HG03442 (cell line): Measurements from ENCODE around the gene PREB.

Experiments
- ATAC-seq: cut with Tn5 transposase; IDR thresholded peaks from one replicate; pipeline ENCODE4 v1.9.1; 2021; ENCODE audit warnings: mild to moderate bottlenecking, moderate library complexity; ENCODE audit not compliant: unreplicated experiment

Gene PREB

DNA sequence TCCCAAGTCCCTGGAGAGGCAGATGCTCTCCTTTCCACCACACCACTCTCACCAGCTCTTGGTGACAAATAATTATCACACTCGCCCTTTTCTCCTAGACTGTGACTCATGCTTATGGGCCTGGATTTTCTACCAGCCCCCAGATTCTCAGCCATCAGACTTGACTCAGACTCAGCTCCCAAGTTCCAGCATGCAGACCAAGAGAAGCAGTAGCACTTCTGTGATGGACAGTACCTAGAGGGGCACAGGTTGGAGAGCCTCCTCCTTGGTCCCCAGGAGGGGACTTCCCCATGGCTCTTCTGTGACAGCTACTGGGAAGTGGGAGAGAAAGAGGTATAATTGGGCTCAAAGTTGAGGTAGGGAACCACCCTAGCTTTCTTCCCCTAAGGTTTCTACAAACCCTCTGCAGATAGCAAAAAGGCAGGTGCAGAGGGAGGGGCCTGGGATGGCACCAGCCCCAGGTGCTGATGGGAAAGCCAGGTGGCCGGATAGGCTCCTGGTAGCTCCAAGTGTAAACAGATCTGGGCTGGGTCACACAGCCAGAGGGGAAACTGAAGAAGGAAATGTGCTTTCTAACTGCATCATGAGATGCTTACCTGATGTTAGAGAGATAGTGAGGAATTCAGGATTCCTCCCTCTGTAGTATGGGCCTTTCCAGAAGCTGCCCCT lies 18.5 kb upstream of the PREB start:
- ATAC-seq: no peak

- no peak for ATAC-seq
Measured at GRCh38 chr2:27152102-27152795, 17.8 kb upstream of the PREB start.

DNA sequence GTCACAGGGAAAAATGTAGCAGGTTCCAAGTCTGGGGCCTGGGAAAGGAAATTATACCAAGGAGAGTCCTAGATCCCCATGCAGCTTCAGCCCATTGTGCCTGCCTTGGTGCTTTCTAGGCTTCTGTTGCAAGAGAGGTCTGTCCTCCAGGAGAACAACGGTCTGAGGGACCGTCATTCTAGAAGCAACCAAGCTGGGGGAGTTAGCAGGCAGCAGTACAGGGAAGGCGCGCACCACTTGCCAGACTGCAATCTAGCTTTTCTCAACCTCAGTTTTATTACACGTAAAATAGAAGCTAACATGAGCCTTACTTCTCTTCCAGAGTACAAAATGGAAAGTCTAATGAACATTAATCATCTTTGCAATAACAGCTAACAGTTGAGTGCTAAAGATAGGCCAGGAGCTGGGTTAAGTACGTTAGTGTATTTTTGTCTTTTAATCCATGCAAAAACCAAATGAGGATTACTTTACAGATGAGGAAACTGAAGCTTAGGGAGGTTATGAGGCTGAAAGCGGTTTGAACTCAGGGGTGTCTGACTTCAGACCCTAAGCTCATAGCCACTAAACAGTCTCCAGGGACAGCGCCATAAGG lies 16.3 kb upstream of the PREB start:
- ATAC-seq: no peak

DNA sequence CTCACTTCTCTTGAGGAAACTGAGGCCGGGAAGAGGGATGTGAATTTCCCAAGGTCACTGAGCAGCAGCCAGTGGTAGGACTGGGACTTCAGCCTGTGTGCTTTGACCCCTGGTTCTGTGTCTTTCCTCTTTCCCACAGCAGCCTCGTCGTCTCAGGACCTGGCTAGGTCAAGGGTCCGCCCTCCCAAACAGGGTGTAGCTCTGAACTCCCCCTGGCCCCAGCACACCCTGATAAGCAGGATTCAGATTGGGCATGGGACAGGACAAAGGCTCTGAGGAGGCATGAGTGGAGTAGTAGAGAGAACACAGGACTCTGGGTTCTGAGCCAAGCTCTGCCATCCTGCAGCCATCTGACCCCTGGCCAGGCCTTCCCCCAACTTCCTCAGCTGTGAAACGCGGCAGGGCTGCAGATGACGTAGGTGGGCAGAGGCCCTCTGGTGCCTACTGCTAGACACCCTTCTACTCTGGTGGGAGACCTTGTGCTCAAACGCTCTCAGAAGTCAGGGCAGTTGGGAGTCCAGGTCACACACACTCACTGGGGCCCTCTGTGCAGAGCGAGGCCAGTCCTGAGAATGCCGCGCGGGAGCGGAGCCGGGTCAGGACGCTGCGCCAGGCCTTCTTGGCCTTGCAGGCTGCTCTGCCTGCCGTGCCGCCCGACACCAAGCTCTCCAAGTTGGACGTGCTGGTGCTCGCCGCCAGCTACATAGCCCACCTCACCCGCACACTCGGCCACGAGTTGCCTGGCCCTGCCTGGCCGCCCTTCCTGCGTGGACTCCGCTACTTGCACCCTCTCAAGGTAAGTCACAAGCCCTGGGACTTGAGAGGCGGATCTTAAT lies 15.4 kb upstream of the PREB start:
- no peak for ATAC-seq

DNA sequence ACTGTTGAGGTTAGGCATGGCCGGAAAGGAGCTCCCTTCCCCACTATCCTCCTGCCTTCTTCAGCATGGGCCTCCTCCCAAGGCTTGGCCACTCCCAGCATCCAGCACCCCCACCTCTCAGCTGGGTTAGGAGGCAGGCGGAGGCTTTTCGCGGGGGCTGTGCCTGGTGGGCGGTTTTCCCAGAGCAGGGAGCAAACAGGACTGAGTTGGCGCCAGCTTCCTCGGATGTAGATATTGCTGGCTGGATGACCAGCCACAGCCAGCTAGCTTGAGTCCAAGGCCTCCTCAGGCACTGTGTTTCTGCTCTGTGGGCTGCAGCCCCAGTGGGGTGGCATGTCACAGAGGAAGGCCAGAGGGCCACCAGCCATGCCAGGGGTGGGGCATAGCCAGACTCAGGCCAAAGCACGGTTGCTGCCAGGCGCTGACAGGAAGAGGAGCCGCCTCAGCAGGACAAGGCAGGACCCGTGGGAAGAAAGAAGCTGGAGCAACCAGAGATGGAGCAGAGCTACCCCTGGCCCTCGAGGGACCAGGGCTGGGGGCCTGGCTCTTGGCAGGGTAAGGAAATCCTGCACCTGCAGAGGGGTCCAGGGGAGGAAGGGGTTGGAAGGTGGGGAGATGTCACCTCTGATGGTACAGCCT lies 14.5 kb upstream of the PREB start, which contains the start of gene TCF23:
TCF23 (plus strand) TSS at position 204 of the 639 bp plus-strand sequence; CDS start at position 334, 130 bp downstream.
- no peak for ATAC-seq

DNA sequence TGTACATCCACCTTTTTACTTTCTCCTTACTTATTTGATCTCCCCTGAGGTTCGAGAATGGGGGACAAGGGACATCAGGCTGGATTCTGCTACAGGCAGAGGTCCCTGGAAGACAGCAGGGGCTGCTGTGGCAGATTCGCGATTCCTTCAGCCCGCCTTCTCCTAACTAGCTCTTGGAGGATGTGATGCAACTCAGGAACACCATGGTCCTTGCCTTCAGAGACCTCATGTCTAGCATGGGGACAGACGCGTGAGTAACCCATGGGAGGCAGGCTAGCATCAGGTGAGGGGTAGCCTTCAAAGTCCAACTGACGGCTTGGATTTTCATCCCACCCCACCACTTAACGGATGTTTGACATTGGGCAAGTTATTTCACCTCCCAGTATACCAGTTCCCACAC lies 13.5 kb upstream of the PREB start:
- no peak for ATAC-seq

GRCh38 chr2:27145682-27146081 lies 11.2 kb upstream of the PREB start:
- no peak for ATAC-seq

DNA sequence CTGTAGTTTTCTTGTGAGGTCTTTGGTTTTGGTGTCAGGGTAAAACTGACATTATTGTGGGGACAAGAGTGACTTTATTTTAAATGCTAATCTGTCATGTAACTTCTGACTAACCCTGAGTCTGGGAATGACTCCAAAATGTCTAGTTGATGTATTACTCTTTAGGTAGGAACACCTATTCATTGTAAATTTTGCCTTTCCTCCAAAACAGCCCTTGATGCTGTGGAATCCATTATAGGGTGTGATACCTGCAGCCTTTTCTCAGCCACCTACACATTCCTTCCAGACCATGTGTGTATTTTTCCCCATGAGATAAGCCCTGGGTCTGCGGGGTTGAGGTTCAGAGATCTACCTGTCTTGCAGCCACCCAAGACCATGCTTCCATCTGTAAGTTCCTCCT lies 8.8 kb upstream of the PREB start:
- no peak for ATAC-seq

DNA sequence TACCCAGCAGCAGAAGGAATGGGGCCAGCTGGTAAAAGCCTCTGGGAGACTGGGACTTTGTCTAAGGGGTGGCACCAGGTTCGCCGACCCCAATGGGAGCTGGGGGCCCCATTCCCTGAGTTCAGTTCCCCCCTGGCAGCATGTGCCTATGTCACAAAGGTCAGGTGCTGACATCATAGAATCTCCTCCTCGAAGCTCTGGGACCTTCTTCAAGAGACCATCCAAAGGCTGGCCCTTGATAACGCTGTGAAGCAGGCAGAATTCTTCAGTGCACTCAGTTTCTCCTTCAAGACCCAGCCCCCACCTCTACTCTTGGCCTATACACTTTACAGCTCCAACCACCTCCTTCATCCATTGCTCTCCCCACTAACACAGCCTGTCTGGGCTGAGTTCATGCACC lies 4.9 kb upstream of the PREB start, which contains the start of gene PRR30:
PRR30 (minus strand) TSS at position 101 of the 400 bp plus-strand sequence. CDS start 1,081 bp downstream, outside the sequence.
- ATAC-seq: no peak

DNA sequence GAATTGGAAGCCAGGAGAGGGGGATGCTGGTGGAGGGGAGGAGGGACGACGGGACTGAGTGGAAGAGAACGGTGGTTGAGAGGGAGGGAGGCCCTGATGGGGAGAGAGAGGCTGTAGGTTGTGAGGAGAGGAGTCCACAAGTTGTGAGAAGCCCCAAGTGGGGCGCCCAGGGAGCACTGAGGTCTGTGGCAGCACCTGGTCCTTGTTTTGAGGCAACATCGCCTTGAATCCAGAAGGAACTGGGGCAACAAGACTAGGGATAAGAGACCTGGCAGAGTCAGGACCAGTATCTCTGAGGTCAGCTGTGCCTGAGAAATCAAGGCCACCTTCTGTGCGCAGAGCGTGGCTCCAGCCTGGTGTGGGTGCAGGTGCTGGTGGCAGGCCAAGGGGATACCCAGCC lies 3.7 kb upstream of the PREB start:
- ATAC-seq: no peak

DNA sequence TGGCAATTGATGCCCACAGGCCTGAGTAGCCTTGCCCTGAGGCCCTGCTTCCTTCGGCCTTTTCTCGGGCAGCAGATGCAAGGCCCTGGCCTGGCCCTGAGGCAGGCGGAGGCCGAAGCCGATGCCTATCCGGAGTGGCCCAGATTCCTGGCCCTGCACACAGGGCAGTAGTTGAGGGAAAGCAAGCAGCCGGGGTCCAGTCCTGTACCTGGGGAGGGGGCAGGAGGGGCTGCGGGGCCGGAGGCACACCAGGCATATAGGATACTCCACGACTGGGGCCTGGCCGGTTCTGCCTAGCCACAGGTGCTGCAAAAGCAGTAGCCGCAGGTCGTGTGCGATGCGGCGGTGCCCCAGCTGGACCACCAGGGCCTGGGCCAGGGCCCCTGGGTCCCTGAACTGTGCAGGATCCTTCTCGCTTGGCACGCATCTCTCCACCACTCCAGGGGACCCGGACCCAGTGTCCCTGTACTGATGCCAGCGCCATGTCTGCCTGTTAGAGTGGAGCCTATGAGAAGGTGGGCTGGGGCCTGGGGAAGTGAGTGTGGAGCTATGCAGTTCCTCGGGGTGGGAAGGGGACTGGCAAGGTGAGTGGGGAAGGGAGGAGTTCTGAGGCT lies 3.0 kb upstream of the PREB start:
- no peak for ATAC-seq

GRCh38 chr2:27136751-27137150 lies 2.3 kb upstream of the PREB start:
- ATAC-seq: no peak

DNA sequence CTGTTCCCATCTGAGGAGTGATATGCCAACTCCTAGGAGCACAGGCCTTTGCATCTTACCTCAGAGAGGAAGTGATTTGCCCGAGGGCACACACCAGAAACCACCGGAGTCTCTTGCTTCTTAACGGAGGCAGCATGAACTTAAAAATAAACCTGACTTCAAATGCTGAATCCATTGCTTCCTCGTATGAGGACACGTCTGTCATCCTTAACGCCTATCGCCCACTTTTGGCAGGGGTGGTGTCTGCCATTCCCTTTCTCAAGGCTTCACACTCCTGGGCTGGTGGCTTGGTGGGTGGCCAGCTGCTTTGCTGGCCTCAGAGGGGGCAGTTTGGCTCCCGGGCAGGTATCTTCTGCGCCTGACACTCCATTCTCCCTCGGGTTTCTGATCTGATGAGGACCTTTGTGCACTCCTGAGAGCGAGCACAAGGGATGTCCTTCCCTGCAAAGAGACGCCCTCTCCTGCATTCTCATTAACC lies 1.1 kb upstream of the PREB start:
- no peak for ATAC-seq

DNA sequence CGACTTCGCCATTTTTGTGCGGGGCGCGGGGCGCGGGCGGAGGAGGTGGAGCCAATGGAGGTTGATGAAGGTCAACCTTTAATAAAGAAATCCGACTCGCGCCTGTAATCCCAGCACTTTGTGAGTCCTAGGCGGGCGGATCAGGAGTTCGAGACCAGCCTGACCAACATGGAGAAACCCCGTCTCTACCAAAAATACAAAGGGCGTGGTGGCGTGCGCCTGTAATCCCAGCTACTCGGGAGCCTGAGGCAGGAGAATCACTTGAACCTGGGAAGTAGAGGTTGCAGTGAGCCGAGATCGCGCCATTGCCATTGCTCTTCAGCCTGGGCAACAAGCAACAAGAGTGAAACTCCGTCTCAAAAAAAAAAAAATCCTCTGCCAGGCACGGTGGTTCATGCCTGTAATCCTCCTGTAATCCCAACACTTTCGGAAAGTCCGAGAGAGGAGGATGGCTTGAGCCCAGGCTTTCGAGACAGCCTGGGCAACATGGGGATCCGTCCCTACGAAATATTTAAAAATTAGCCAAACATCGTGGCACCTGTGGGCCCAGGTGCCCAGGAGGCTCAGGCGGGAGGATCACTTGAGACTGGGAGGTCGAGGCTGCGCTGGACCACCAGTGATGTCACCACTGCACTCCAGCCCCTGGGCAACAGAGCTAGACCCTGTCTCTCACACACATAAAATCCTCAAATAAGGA lies 493 bp upstream of the PREB start:
- ATAC-seq: no peak

GRCh38 chr2:27133195-27133875 lies 1.1 kb downstream of the PREB start:
- no peak for ATAC-seq

GRCh38 chr2:27131429-27131828 lies 3.0 kb downstream of the PREB start:
- no peak for ATAC-seq

DNA sequence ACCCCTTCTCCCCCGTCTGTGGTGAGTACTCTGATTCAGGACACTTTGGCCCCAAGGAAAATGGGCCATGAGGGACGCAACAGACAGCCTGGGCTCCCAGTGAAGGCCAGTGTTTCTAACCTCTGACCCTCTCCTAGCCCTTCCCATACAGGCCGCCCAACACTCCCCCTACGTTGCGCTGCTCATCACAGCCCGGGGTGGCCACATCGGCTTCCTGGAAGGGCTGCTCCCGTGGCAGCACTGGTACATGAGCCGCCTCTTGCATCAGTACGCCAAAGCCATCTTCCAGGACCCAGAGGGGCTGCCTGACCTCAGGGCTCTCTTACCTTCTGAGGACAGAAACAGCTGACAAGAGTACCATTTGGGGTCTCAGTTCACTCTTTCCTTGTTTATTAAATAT lies 4.0 kb downstream of the PREB start:
- no peak for ATAC-seq

DNA sequence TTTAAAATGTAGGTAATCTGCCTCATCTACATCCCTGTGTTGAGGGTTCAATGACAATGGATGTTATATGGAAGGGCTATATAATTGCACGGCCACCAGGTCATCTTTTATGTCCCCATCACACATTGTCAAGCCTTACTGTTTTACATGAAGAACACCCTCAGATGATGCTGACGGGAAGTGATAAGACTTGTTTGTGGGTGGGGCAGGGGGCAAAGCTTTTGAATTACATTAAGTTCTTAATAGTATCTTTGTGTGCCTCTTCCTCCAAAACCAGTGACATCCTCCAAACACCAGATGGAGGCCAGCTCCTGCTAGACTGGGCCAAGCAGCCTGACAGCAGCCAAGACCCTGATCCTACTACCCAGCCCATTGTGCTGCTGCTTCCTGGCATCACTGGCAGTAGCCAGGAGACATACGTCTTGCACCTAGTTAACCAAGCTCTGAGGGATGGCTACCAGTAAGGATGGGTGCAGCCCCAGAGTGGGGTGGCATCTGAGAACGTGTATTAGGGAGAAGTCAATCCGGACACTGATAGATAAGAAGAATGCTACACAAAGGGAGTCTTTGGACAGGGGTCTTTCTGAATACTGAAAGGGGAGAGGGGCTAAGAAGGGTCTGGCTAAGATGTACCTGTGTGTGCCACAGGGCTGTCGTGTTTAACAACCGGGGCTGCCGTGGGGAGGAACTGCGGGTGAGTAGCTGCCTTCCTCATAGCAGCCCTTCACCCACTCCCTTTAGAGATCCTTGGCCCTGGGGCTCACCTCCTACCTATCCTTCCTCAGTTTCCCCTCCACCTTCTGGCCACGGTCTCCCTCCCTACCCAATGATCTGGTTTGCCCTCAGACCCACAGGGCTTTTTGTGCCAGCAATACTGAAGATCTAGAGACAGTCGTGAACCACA lies 5.5 kb downstream of the PREB start:
- no peak for ATAC-seq
